WTC11 (cell line): ENCODE results near the gene PUM1.

Experiments
- ETV6 ChIP-seq: sonication (generic); formaldehyde crosslinking; IDR thresholded peaks from 2 replicates; pipeline ENCODE4 v1.8.1; 2022; ENCODE audit warnings: mild to moderate bottlenecking, missing genetic modification reagents
- FOXP4 ChIP-seq: sonication (generic); formaldehyde crosslinking; IDR thresholded peaks from 2 replicates; pipeline ENCODE4 v1.8.0; 2022; ENCODE audit warnings: mild to moderate bottlenecking, missing genetic modification reagents

DNA sequence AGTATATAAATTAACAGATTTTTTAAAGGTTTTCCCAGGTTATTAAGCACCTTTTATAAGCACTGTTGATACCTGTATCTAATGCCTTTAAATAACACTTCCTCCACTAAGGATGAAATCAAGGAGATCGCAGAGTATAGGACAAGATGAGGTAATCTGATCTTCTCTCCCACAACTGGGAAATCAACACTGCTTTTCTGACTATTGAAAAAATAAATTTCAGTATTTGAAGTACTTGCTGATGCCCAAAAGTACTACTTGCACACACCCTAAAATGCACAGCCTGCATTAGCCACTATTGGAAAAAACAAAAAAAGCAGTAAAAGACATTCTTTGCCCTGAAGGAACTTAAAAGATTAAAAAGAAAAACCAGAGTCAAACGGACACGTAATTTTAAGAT is 48.6 kb downstream of the PUM1 start:
- no peak for TF ChIP-seq FOXP4 (CRISPR knock-in tag)
- TF ChIP-seq ETV6 (CRISPR knock-in tag) = no peak
